Ascending aorta (tissue), 2 donors: ENCODE results near the gene IL22RA2. TPM values are rescaled to one million over a fixed set of nuclear protein-coding genes. Genes with fewer than 3 reads are reported as not detected.

Experiments
- DNase-seq, 2 donors: peaks; one replicate each; pipeline ENCODE4 v3.0.0-alpha.2; 2019; ENCODE audit warnings: low spot score in 2 of 2
- H3K27ac ChIP-seq, 2 donors: fragments of 200-600 bp; sonication (generic); one replicate each; pipeline ENCODE4 v1.5.1; 2016 to 2017; ENCODE audit warnings: mild to moderate bottlenecking in 1 of 2
- H3K27me3 ChIP-seq: fragments of 200-600 bp; sonication (generic); one replicate; pipeline ENCODE4 v1.5.1; 2017
- H3K36me3 ChIP-seq, 2 donors: fragments of 200-600 bp; sonication (generic); one replicate each; pipeline ENCODE4 v1.5.1; 2016
- H3K4me1 ChIP-seq, 2 donors: fragments of 200-600 bp; sonication (generic); one replicate each; pipeline ENCODE4 v1.5.1; 2016 to 2017; ENCODE audit warnings: mild to moderate bottlenecking in 1 of 2
- H3K4me3 ChIP-seq, 2 donors: fragments of 200-600 bp; sonication (generic); one replicate each; pipeline ENCODE4 v1.5.1; 2016 to 2017; ENCODE audit warnings: mild to moderate bottlenecking in 1 of 2
- H3K9me3 ChIP-seq, 2 donors: fragments of 200-600 bp; sonication (generic); one replicate each; pipeline ENCODE4 v1.5.1; 2016
- intact Hi-C: fragments of 100-400 bp; cut with DNase I; formaldehyde crosslinking; loops from one replicate; pipeline ENCODE4 v1.15.1; 2023
- total RNA-seq: library from RNA; depleted of rRNA; stranded (reverse); fragments of >200 nt; gene quantifications from one replicate; pipeline ENCODE4 v1.1.0, GENCODE V29; 2016
- TF ChIP-seq, protein P1 (sequence below), 3 experiments: fragments of 200-600 bp in 2 of 3; fragments of 450-650 bp in 1 of 3; sonication (generic) in 2 of 3; IDR thresholded peaks; one replicate each; pipeline ENCODE4 v1.5.1; 2016 to 2019; ENCODE audit warnings: antibody characterized with exemption in 3 of 3, mild to moderate bottlenecking in 1 of 3, moderate library complexity in 1 of 3

The IL22RA2 gene
- total RNA-seq, 1 donor from 2014 or later, result not detected

DNA sequence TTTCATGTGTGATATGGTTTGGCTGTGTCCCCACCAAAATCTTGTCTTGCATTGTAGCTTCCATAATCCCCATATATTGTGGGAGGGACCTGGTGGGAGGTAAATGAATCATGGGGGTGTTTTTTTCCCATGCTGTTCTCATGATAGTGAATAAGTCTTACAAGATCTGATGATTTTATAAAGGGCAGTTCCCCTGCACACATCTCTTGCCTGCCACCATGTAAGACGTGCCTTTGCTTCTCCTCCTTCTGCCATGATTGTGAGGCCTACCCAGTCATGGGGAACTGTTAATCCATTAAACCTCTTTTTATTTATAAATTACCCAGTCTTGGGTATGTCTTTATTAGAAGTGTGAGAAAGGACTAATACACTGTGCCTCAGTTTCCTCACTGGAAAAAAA lies 4.2 kb upstream of the IL22RA2 start:
- H3K9me3 ChIP-seq, result peaks cover 0 to 5% of the 10 kb centered on the region in 2 donors
- H3K36me3 ChIP-seq, result no peaks in the 10 kb centered on the region
- no peaks in the 10 kb centered on the region for H3K4me1 ChIP-seq
- no peaks in the 10 kb centered on the region for H3K27me3 ChIP-seq
- TF ChIP-seq, protein P1, sequence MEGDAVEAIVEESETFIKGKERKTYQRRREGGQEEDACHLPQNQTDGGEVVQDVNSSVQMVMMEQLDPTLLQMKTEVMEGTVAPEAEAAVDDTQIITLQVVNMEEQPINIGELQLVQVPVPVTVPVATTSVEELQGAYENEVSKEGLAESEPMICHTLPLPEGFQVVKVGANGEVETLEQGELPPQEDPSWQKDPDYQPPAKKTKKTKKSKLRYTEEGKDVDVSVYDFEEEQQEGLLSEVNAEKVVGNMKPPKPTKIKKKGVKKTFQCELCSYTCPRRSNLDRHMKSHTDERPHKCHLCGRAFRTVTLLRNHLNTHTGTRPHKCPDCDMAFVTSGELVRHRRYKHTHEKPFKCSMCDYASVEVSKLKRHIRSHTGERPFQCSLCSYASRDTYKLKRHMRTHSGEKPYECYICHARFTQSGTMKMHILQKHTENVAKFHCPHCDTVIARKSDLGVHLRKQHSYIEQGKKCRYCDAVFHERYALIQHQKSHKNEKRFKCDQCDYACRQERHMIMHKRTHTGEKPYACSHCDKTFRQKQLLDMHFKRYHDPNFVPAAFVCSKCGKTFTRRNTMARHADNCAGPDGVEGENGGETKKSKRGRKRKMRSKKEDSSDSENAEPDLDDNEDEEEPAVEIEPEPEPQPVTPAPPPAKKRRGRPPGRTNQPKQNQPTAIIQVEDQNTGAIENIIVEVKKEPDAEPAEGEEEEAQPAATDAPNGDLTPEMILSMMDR (IDR thresholded peaks at IDR 0.05), result no peak
- intact Hi-C loops, result no loop called here
- DNase-seq, result no peak
- H3K4me3 ChIP-seq, result no peak overlapping the region
- no peak overlapping the region for H3K27ac ChIP-seq

DNA sequence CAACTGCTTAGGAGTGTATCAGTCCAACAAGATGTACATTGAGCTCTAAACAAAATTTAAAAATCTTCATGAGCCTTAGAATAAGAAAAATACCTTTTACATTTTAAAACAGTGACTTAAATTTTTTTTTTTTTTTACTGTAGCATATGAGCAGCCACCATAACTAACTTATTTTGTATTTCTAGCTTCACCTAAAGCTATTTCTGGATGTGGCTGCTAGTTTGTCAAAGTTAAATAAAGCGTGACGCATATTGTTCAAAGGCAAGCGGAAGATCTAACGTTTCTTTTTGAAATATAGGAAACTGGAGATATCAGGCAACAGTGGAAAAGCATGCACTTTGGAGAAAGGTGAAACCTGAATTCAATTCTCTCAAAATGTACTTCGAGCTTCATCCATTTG lies 3.3 kb upstream of the IL22RA2 start:
- Histone ChIP-seq H3K27ac (no peak overlapping the region), H3K27me3 (no peaks in the 10 kb centered on the region), H3K4me1 (no peaks in the 10 kb centered on the region), H3K9me3 (peaks cover 0 to 2% of the 10 kb centered on the region in 2 donors), H3K36me3 (no peaks in the 10 kb centered on the region), H3K4me3 (no peak overlapping the region)
- DNase-seq, result no peak
- intact Hi-C loops, result no loop called here
- TF ChIP-seq, protein P1 (IDR thresholded peaks at IDR 0.05), result no peak

DNA sequence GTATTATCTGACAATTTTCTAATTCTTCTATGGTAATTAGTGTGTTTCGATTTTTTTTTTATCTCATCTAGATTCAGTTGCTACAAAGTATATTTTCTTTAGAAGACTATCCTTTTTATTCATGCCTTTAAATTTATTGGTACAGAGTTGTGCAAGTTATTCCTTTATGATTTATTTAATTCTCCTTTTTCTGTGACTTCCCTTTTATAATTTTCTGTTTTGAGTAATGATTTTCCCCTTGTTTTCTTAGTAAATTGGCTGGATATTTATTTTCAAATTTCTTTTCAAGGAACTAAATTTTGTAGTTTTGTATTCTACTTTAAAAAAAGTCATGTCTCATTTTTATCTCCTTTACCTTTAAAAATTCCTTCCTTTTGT lies 2.4 kb upstream of the IL22RA2 start:
- Histone ChIP-seq H3K36me3 (no peaks in the 10 kb centered on the region), H3K9me3 (no peaks in the 10 kb centered on the region), H3K27me3 (no peaks in the 10 kb centered on the region), H3K4me1 (no peaks in the 10 kb centered on the region), H3K27ac (no peak overlapping the region), H3K4me3 (no peak overlapping the region)
- intact Hi-C loops, result no loop called here
- no peak for DNase-seq
- TF ChIP-seq, protein P1 (IDR thresholded peaks at IDR 0.05), result no peak

GRCh38 chr6:137175157-137175867 lies 1.9 kb upstream of the IL22RA2 start:
- no peak for DNase-seq
- no peaks in the 10 kb centered on the region for H3K9me3 ChIP-seq
- no peak overlapping the region for H3K27ac ChIP-seq
- TF ChIP-seq, protein P1 (IDR thresholded peaks at IDR 0.05), result no peak
- intact Hi-C loops, result no loop called here
- no peaks in the 10 kb centered on the region for H3K27me3 ChIP-seq
- H3K36me3 ChIP-seq, result no peaks in the 10 kb centered on the region
- no peak overlapping the region for H3K4me3 ChIP-seq
- H3K4me1 ChIP-seq, result no peaks in the 10 kb centered on the region

- DNase-seq, result no peak
- Histone ChIP-seq H3K36me3 (no peaks in the 10 kb centered on the region), H3K27me3 (no peaks in the 10 kb centered on the region), H3K9me3 (no peaks in the 10 kb centered on the region), H3K27ac (no peak overlapping the region), H3K4me1 (no peaks in the 10 kb centered on the region), H3K4me3 (no peak overlapping the region)
- TF ChIP-seq, protein P1 (IDR thresholded peaks at IDR 0.05), result no peak
- intact Hi-C loops, result no loop called here
Measured at GRCh38 chr6:137172734-137173431, 561 bp downstream of the IL22RA2 start.
